Measurements from ENCODE around the gene FAM222A.

FAM222A gene

DNA sequence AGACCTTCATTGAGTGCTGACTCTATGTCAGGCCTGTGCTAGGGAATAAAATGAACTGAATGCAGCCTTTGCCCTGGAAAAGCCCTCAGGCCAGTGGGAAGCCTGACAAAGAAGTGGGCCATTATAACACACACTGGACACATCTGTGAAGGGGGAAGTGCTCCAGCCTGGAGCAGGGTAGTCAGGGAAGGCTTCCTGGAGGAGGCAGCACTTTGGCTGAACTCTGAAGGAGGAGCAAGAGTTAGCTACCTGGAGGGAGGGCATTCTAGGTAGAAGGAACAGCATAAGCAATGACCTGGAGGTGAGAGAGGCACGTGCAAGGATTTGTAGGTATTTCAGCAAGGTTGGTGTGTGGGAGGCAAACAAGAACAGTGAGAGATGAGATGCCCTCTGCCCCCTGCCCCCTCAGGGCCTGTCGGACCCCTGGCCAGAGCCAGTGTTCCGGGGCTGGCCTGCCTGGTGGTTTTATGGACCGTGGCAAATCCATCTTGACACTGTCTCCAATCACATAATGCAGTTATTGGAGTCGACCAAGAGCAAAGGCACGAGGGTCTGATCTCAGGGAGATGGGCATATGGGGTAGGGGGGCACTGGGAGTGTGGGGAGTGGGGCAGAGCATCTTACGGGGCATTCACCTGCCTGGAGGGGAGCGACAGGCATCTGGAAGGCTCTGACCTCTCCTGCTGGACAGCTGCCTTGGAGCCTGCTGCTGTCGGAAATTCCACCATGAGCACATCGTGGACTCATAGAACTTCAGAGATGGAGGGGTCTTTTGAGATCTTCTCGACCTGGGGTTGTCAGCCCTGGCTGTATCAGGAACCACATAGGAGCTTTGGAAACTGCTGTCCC lies 2.7 kb upstream of the FAM222A start:
- peak in 1 of 51 donors; percentile 11 for DNase-seq

DNA sequence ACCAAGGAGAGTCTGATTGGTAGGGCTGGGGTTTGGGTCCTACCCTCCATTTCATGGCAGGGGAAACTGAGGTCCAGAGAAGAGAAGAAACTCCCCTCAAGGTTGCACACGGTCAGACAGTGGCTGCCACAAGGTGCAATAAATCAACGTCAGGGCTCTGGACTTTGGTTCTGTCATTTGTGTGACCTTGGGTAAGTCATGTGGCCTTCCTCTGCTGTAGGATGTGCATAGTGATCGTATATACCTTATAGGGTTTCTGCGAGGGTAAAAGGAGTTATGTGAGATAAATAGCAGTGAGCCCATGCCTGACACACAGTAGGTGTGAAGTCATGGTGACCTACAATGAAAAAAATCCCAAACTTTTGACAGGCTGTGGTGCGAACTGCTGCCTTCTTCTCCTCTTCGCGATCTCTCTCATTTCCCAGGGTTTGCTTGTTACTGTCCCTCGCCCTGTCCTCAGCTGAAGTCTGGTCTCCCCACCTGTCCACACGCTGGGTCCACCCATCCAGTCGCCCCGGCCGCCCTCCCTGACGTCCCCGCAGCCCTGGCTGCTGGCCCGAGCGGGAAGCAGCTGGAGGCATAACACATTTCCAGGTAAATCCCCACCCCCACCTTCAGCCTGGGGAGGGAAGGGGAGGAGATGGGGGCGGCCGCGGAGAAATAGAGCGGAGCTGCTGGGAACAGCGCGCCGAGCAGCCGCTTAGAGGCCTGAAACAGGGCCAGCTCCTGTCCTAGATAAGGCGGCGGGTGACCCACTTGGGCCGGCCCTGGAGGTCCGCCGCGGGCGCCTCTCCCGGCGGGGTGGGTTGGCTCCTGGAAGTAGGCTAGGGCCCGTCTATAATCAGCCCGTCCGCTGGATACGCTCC lies 1.8 kb upstream of the FAM222A start:
- no peak for DNase-seq

DNA sequence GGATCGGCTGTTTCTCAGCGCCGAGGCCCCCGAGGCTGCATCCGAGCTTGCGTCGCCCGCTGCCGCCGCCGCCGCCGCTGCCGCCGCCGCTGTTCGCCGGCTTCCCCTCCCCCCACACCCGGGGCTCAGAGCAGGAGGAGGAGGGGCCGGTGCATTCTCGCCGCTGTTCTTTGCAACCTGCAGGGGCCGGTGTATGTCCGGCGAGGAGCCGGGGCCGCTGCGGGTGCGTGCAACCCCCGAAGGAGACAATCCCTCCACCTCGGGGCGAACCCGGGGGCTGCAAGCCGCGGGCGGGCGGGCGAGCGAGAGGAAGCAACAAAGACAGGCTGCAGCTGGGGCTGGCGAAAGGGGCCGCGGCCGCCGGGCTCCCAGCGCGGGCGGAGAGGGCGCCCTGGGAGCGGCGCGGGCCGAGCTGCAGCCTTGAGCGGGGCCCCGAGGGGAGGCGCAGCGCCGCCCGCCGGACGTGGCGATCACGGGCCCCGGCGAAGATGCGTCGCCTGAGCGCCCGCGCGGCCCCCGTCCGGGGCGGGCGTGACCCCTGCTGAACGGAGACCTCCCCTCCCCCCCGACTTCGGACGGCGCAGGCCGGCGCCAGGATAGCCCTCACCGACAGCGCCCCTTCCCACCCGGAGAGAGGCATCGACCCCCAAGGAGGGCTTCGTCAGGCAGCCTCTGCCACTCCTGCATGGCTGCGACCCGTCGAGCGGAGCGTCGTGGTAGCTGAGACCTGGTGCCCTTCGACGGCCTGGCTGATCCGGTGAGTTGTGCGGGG lies 702 bp downstream of the FAM222A start:
- DNase-seq, result peak in 36 of 51 donors; percentile 16 to 72 (median 48)

DNA sequence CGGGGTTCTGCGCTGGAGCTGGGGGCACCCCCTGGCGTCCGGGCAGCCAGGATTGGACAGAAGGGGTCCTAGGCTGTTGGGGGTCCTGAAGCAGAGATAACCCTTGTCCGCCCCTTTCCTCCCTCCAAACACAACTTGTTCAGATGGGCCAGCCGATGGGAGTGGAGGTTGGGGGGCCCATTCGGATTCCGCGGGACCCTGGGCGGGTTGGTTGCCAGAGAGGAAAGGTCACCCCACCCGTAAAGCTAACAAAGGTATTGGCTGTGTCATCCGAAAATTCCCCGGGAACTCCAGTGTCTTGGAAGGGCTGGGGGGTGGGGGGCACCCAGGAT lies 1.3 kb downstream of the FAM222A start:
- no peak for DNase-seq

DNA sequence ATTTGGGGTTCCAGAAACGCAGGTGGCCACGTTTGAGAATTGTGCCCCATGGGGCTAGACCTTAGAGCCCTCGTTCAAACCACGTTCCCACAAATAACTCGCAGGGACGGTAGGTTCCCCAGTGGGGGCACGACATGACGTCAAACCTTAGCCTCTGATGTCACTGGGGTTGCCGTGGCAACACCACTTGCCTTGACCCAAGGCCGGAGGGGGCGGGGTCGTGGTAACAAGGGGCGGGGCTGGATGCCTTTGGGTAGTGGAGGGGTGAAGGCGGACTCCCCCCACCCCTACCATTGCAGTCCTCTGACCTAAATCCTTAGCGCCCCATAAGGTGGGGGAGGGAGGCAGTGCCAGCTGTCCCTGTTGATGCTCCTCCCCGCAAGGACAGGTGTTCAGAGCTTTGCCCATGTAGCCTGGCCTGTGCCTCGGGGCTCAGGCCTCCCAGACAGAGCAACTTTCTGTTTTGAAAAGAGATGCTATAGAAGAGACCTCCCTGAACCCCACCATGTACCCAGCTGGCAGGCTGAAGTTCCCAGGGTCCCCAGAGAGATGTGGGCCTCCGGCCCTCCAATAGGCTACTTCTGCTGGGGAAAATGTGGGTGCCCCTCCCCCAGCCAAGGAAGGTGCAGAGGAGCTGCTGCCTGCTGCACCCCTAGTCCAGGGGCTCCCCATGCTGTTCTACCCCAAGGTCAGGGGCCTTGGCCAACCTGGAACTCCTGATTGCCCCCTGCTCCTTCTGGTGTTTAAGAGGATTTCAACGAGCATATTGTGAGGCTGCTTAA lies 1.9 kb downstream of the FAM222A start:
- DNase-seq, result peak in 29 of 51 donors; percentile 14 to 81 (median 40)

DNA sequence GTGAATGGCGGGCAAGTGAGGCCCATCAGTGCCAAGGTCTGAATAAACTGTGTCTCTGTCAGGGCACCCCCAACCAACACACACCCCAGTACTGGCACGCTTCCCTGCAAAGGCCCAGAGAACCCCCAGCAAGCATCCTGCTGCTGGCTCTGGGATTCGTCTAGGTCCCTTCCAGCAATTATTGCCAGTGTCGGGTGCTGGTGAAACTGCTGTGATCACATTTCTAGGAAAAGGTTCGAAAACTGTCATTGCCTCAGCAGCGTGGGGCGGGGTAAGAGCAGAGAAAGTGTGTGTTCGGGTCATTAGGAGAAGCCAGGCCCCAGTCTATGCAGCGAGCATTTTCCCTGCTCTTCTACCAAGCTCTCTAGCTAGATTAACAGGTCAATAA lies 2.5 kb downstream of the FAM222A start:
- DNase-seq, result peak in 18 of 51 donors; percentile 19 to 81 (median 44)

DNA sequence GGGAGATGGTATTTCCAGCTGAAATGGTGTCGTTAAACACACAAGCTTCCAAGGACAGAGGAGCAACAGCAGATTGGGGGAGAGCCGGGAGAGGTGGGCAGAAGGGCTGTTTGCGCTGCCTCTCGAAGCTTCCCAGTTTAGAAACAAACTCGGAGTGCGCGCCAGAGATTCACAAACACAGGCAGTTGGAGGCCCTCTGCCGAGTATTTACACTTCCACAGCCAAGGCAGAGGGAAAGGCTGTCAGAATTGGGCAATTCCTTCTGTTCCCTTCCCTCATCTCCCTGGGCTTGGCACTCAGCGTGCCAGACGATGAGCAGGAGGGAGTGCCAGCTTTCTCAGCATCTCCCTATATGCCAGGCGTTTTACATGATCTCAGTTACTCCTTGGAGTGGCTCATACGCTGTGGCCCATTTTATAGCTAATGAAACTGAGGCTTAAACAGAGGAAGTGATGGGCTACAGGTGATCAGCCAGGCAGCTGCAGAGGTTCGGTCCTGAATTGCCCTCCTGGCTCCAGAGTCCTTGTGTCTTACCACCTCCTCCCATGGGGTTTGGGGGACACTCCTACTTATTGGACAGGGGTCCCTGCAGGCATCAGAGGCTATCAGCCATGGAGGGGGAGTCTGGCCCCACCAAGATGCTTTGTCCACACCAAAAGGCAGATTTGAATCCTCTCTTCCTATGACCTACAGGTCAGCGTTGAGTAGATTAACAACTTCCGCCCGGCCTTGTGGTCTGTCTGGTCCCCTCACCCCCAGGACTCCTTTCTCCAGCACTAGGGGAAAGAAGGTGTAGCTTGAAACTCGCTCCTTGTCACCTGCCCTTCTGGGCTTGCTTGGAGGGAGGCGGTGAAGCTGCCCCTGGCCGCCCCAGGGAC lies 3.1 kb downstream of the FAM222A start:
- DNase-seq, result peak in 40 of 51 donors; percentile 16 to 81 (median 49)

DNA sequence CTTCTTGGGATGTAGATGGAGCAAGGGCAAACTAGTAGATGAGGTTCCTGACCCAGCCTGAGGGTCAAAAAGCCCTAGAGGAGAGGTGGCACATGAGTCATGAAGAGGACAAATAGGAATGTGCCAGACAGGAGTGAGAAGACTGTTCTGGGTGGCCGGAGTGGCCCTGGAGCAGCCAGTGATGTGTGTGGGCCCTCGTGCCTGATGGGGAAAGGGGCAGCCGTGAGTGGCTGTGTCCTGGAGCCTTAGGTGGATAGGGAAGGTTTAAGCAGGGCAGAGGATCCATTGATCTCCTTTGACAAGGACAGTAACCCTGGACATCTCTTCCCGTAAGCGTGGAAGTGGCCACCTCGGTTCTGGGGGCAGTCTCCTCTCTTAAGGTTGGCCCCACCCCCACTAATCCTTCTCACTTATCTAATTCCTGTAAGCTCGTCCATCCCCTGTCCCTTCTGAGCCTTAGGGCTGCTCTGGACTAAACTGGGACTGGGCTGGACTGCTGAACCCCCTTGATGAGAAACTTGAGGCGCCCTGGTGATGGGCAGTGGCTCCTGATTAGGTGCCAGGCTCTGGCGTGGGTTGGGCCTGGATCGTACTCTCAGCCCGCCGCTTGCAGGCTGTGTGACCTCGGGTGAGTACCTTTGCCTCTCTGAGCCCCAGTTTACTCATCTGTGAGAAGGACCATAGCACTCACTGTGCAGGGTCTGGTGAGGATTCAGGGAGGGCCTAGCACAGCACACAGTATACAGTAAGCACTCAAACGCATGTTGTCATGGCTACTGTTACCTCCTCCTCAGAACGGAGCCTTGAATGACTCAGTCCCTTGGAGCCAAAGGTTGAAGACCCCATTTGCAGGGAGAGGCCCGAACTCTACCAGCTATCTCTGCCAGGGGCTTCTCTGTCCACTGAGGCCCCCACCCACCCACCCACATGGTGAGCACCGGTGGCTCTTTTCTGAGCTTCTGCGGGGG lies 4.0 kb downstream of the FAM222A start:
- peak in 2 of 51 donors; percentile 21 to 23 for DNase-seq

DNA sequence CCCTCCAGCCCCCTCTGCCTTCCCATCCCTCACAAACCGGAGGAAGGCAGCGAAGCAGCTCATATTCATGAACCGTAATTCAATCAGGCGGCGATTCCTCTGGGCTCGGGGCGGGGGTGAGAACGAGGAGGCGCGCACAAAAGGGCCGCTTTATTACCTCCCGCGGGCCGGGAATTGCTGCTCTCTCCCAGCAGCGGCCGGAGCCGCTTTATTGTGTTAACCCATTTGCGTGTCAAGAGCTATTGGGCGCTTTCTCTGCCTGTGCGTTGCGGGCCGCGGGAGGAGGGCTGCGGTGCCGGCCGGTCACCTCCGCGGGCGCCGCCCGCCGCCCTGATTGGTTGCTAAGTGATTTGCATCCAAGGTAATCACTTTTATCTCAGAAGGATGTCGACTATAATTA lies 4.8 kb downstream of the FAM222A start:
- DNase-seq, result peak in 36 of 51 donors; percentile 9 to 69 (median 42)

DNA sequence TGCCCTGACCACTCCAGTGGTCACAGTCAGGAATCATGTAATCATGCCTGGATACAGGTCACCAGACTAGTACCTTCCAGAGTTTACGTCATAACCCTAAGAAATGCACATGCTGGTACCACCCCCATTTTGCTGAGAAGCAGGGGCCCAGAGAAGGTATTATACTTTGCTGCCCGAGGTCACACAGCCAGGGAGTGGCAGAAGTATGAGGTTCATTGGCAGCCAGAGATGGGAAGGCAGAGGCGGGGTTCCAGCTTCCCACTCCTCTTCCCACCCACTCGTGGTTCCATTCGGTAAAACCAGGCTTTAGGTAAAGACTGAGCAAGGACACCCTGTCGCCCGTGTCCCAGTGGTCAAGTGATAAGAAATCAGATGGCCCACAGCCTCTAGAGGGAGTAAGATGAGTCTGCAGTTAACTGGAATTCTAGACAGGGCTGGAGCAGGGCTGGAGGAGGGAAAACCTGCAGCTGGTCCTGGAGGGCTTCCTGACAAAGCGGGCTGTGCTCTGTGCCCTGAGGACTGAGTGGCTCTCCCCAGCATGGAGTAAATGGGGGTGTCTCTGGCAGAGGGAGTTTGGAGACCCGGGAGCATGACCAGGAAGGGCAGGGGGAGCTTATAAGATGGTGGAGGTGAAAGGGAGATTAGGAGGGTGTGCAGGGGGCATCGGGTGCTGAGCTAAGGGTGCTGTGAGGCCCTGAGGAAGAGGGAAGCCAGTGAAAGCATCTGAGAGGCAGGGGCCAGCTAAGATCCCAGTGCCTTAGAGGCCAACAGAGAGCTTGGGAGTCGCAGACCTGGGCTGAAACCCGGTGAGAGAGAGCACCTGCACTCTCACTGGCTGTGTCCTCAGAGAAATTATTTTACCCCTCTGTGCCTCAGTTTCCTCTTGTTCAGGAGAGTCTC lies 5.7 kb downstream of the FAM222A start:
- peak in 7 of 51 donors; percentile 11 to 37 (median 20) for DNase-seq

DNA sequence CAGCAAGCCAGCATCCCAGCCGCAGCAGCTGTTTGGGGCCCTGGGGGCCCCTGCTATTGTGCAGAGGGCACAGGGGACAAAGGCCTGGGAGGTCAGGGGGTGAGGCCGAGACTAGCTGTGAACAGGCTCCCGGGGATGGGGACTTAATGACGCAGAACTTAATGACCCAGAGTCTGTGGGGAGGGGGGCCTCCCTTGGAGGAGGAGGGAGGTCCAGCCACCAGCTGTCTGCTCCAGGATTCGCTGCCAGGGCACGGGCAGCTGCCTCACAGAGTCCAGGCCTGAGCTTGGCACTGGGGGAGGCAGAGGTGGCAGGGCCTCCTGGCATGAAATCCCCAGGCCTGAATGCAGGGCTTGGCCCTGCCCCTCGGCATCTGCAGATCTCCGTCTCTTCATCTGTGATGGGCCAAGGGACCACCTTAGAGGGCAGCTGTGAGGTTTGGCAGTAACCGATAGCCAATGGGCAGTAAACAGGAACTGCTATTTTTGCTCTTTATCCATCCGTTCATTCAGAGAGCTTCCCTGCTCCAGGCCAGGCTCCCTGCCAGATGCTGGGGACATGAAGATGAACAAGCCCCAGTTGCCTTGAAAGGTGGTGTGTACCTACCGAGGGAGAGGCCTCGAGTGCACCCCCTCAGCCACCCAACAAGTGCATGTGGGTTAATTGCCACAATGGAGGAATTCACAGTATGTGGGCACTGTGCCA lies 6.7 kb downstream of the FAM222A start:
- peak in 47 of 51 donors; percentile 22 to 91 (median 74) for DNase-seq

DNA sequence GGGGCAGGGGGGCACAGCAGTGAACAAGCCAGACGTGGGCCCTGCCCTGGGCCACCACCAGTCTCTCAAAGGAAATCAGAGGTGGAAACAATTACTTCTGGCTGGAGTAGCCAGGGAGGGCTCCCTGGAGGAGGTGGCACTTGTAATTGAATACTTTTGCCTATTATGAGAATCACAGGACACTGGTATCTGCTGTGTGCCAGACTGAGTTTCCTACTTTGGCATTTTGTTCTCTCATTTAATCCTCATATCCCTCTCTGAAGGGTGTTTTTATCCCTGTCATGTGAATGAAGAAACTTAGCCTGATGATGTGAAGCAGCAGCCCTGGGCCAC lies 7.2 kb downstream of the FAM222A start:
- no peak for DNase-seq

DNA sequence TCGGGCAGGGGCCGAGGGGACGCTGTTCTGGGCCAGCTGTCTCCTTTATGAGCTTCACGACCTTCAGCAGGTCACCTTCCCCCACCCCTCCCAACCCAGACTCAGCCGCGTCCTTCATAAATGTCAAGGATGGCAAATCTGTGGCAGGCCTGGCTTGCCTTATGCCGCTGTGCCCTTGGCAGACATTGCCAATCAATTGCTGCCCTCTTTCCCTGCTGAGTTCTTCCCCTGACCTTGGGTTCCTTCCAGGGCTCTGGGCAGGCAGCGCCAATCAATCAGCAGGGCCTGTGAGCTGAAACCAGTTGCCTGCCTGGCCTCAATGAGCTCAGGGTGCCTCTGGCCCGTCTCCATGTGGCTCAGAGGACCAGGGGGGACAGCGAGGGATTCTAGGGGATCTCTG lies 7.7 kb downstream of the FAM222A start:
- DNase-seq, result peak in 26 of 51 donors; percentile 10 to 55 (median 32)

DNA sequence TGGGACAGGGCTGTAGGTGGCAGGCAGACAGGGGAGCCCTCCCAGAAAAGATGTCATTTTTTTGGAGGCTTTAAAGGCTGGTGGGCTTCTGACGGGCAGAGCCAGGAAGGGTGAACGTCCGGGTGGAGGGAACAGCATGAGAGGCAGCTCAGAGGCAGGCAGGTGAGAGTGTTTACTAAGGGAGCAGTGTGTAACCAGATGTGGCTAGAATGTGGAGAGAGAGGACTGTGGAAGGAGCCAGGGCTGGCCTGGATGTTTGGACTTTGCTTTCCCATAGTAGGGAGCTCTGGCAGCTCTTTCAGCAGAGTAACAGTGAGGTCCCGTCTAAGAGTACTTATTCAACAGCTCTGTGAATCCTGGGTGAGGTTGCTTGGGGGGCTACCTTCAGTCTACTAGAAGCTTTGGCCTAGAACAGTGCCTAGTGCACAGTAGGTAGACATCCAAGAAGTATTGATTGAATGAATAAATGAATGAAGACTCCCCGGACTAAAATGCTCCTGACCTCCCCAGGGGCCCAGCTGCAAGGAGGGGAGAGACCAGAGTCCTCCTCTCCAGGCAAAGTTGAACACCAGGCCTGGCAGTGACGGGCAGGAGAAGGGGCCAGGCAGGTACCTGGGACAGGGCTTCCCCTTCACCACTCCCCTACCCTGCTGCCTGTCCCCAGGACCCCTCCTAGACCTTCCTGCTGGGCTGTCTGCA lies 8.5 kb downstream of the FAM222A start:
- DNase-seq, result no peak

DNA sequence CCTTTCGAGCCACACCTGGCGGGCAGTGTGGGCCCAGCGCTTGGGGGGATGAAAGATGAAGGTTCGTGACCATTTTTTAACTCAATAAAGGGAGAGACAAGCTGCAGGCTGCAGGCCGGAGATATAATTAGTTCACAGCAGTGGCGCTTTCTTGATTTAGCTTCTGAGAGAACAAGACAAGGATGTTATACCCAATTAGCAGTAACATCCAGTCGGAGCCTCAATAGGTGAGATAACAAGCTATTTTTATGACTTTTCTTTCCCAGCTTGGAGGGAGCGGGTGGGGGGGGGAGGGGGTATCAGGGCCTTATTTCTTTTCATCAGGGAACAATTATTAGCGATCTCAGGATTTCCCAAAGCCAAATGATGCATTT lies 9.1 kb downstream of the FAM222A start:
- peak in 1 of 51 donors; percentile 62 for DNase-seq

DNA sequence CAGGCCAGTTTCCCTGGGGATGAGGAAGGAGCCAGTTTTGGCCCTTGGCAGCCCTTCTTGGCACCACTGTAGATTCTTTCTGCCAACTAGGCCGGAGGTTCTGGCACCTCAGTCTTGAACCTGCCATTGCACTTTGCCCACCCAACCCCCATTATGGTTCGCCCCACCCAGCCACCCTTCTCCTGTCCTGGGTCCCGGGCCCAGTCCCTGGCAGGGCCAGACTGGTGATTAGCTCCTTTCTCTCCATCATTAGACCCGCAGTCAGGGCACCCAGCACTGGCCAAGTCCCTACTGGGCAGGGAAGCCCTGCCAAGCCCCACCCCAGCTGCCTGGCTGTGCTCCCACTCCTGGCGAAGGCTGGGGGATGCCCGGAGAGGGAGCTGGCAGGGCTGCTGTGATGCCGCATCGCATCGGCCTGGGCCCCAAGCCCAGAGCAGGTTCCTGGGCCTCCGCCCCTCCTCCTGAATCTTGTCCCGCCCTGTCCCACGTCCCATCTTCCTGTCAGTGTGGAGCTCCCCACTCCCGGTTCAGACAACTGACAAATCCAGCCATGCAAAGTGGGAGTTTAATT lies 9.8 kb downstream of the FAM222A start:
- DNase-seq, result peak in 50 of 51 donors; percentile 26 to 95 (median 83)

Data from hypothalamus (tissue), 51 donors.